Cardiac muscle cell (in vitro differentiated cells and primary cell): ENCODE results near the gene TMPRSS6. TPM values are rescaled to one million over a fixed set of nuclear protein-coding genes. Genes with fewer than 3 reads are reported as not detected.

ENCODE experiments used
- DNase-seq, 2 donors: peaks; one replicate each; pipeline versions ENCODE4 v3.0.0 to v3.0.0-alpha.2; 2010 to 2017; ENCODE audit warnings: low read depth in 1 of 2, low spot score in 1 of 2
- H3K27ac ChIP-seq: fragments of 200-600 bp; sonication (generic); 2 replicates; pipeline ENCODE4 v1.5.1; 2016
- H3K27me3 ChIP-seq: fragments of 200-600 bp; sonication (generic); 2 replicates; pipeline ENCODE4 v1.6.0; 2016; ENCODE audit warnings: control low read depth
- H3K36me3 ChIP-seq: fragments of 200-600 bp; sonication (generic); 2 replicates; pipeline ENCODE4 v1.5.1; 2016; ENCODE audit warnings: control low read depth
- H3K4me1 ChIP-seq: fragments of 200-600 bp; sonication (generic); 2 replicates; pipeline ENCODE4 v1.8.1; 2017; ENCODE audit warnings: low read depth, mild to moderate bottlenecking, mixed run types
- H3K4me3 ChIP-seq: fragments of 200-600 bp; sonication (generic); 2 replicates; pipeline ENCODE4 v1.5.1; 2016; ENCODE audit warnings: mild to moderate bottlenecking
- H3K9me3 ChIP-seq: fragments of 200-600 bp; sonication (generic); 2 replicates; pipeline ENCODE4 v1.5.1; 2017; ENCODE audit warnings: low read depth, mild to moderate bottlenecking, control low read depth
- CTCF ChIP-seq: IDR thresholded peaks from 2 replicates; pipeline ENCODE4 v1.5.1; 2012; ENCODE audit warnings: low read depth, mild to moderate bottlenecking, low read length
- polyA plus RNA-seq: library from polyadenylated mRNA; unstranded; fragments of >200 nt; fragmentation: Nextera tagmentation; extraction: Ambion mirVana; gene quantifications from 2 replicates; pipeline ENCODE4 v1.2.1, GENCODE V29; 2016
- total RNA-seq: library from RNA; depleted of rRNA; stranded (reverse); fragments of >200 nt; gene quantifications from 2 replicates; pipeline ENCODE4 v1.2.3, GENCODE V29; 2016

The TMPRSS6 gene
- total and polyA plus RNA-seq, 2 experiments from 2014 or later: 0.11 TPM; not detected in 1

DNA sequence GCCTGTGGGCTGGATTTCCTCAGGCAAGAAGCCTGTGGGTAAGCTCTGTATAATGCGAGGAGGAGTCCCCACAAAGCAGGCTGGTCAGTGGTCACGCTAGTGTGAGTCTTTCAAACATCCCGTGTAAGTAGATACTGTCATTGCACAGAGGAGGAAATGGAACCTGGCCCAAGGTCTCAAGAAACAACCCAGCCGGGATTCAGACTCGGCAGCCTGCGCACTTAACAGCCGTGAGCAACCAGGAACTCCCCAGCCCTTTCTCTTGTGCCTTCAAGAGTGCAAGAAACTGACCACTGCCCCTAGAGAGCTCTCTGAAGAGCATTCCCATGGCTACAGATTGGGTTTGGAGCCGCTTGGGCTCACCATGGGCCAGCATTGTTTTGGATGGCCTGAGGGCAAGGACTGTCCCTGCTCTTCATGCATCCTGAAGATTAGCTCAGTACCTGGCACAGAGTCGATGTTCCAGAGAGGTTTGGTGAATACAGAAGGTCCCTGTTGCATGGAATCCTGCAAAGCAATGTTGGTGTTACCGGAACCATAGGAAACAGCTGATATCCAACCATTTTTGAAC is 83.9 kb downstream of the TMPRSS6 start:
- Histone ChIP-seq H3K27me3 (no peaks in the 10 kb centered on the region), H3K4me1 (no peaks in the 10 kb centered on the region), H3K36me3 (peaks cover 10% of the 10 kb centered on the region), H3K9me3 (no peaks in the 10 kb centered on the region), H3K27ac (no peak overlapping the region), H3K4me3 (no peak overlapping the region)
- TF ChIP-seq CTCF: no peak
- no peak for DNase-seq

- no peaks in the 10 kb centered on the region for H3K9me3 ChIP-seq
- DNase-seq: no peak
- H3K27me3 ChIP-seq: no peaks in the 10 kb centered on the region
- no peak for TF ChIP-seq CTCF
- no peak overlapping the region for H3K27ac ChIP-seq
- no peak overlapping the region for H3K4me3 ChIP-seq
- peaks cover 10% of the 10 kb centered on the region for H3K36me3 ChIP-seq
- H3K4me1 ChIP-seq: no peaks in the 10 kb centered on the region
Measured at GRCh38 chr22:37024339-37025157, 85.0 kb downstream of the TMPRSS6 start.

- H3K27me3 ChIP-seq: no peaks in the 10 kb centered on the region
- DNase-seq: no peak
- H3K4me1 ChIP-seq: no peaks in the 10 kb centered on the region
- no peaks in the 10 kb centered on the region for H3K9me3 ChIP-seq
- H3K36me3 ChIP-seq: peaks cover 5% of the 10 kb centered on the region
- H3K4me3 ChIP-seq: no peak overlapping the region
- H3K27ac ChIP-seq: no peak overlapping the region
- TF ChIP-seq CTCF: no peak
Measured at GRCh38 chr22:37023743-37024338, 85.7 kb downstream of the TMPRSS6 start.

DNA sequence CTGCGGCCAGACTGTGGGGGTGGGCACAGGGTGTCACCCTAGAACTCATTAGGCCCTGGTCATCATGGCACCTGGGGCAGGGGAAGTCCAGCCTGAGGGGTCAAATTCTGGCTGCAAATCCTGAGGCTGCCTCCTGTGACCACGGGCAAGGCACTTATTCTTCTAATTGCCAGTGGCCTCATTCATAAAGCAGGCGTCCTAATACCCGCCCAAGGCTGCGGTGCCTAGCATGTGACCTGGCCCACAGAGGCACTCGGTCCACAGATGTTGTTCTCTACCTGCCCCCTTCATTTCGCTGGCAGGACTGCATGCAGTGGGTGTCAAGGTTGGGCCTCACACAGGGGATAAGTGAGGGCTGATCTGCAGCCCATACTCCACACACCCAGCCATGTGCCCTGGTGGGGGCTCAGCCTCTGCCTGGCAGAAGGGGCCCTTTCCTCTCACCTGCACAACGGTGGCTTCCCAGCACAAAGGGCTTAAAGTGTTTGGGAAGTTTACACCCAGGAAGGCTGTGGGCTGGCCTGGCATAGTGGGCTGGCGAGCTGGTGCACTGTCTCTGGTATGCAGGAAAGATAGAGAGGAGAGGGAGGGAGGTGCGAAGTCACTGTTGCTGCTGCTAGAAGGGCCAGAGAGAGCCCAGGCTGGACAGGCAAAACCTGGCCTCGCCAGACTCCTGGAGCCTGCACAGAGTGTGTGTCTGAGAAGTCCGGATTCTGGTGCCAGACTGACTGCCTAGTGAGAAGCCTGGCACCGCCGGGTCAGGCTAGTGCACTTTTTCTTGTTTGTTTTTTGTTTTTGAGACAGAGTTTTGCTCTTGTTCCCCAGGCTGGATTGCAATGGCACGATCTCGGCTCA is 86.8 kb downstream of the TMPRSS6 start:
- no peak overlapping the region for H3K27ac ChIP-seq
- no peak overlapping the region for H3K4me3 ChIP-seq
- H3K36me3 ChIP-seq: peaks cover 5% of the 10 kb centered on the region
- DNase-seq: peak in 1 of 2 donors; percentile 17
- H3K9me3 ChIP-seq: no peaks in the 10 kb centered on the region
- no peaks in the 10 kb centered on the region for H3K27me3 ChIP-seq
- TF ChIP-seq CTCF: no peak
- no peaks in the 10 kb centered on the region for H3K4me1 ChIP-seq
